Measurements from ENCODE around the gene HRCT1. TPM values are rescaled to one million over a fixed set of nuclear protein-coding genes. Genes with fewer than 3 reads are reported as not detected.

The HRCT1 gene
- total RNA-seq, 1 experiment from 2014 or later: not detected

DNA sequence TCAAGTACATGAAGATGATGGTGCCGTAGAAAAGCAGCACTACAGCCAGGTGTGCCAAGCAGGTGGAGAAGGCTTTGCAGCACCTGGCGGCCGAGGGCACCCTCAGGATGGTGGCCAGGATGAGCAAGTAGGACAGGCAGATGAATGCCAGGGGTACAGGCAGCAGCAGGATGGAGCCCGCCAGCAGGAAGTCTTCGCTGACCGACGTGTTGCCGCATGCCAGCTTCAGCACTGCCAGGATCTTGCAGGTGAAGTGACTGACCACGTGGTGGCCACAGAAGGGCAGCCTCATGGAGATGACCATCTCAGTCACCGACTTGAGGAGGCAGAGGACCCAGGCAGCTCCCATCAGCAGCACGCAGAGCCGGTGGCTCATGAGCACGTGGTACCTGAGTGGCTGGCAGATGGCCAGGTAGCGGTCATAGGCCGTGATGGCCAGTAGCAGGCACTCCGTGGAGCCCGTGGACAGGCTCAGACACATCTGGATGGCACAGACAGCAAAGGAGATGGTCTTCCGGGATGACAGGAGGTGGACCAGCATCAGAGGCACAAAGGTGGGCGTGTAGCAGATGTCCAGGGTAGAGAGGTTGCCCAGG is 36.3 kb upstream of the HRCT1 start:
- no peak overlapping the region for H2AK5ac ChIP-seq (ENCODE audit: insufficient read length, low read length)
- H3K4me2 ChIP-seq (ENCODE audit: insufficient read depth, insufficient read length, low read length): no peak overlapping the region
- no peak overlapping the region for H3T11ph ChIP-seq (ENCODE audit: low read length)
- H2BK12ac ChIP-seq (ENCODE audit: insufficient read length, low read depth, low read length): no peak overlapping the region
- H3K4me1 ChIP-seq (ENCODE audit: insufficient read depth, low read length): peaks cover 7% of the 10 kb centered on the region; the same call in 1 of the 2 replicates
- H3K27ac ChIP-seq (ENCODE audit: insufficient read length, low read depth, low read length): no peak overlapping the region
- no peak overlapping the region for H4K91ac ChIP-seq (ENCODE audit: insufficient read length, low read depth, low read length)
- no peak overlapping the region for H3K4ac ChIP-seq (ENCODE audit: low read depth, low read length)
- H2AFZ ChIP-seq (ENCODE audit: low read length): no peak overlapping the region
- H3K79me1 ChIP-seq (ENCODE audit: insufficient read depth, low read depth, low read length, poor library complexity, severe bottlenecking): no peaks in the 10 kb centered on the region
- H2BK120ac ChIP-seq (ENCODE audit: low read depth, low read length, poor library complexity, severe bottlenecking): no peak overlapping the region
- no peak overlapping the region for H3K4me3 Mint-ChIP-seq
- no peak overlapping the region; a peak in 1 of 7 replicates for H3K27ac Mint-ChIP-seq
- H4K8ac ChIP-seq (replicated peaks; ENCODE audit: insufficient read length, low read depth, low read length): no peak overlapping the region
- no peak overlapping the region for H3K56ac ChIP-seq (ENCODE audit: insufficient read length, low read depth, low read length)
- H2BK20ac ChIP-seq (ENCODE audit: low read depth, low read length, poor library complexity, severe bottlenecking): no peak overlapping the region
- H3K4me1 Mint-ChIP-seq: peaks cover 16% of the 10 kb centered on the region in 2 experiments
- H3K27me3 ChIP-seq (ENCODE audit: insufficient read depth, low read length): no peaks in the 10 kb centered on the region
- peaks cover 3% of the 10 kb centered on the region; the same call in 1 of the 2 replicates for H3K27me3 Mint-ChIP-seq (ENCODE audit: low read depth)
- no CpG with 5 or more reads among the region's 19 CpGs for WGBS (ENCODE audit: extremely low coverage, insufficient read length, low lambda C conversion rate)
- H3K9me3 Mint-ChIP-seq: no peaks in the 10 kb centered on the region
- H3K14ac ChIP-seq (ENCODE audit: insufficient read depth, low read length): no peak overlapping the region
- H3K18ac ChIP-seq (ENCODE audit: insufficient read length, low read depth, low read length): no peak overlapping the region
- H3K36me3 Mint-ChIP-seq (ENCODE audit: insufficient read depth in 1 of 3, low read depth in 3 of 3): peaks cover 0 to 3% (median 1%) of the 10 kb centered on the region in 3 experiments; a peak in 4 of 7 replicates
- no peak for DNase-seq
- no peak overlapping the region for H2BK15ac ChIP-seq (ENCODE audit: low read depth, low read length)
- H3K9ac ChIP-seq (ENCODE audit: extremely low read depth, insufficient read length, low read length): no peak overlapping the region
- no peak overlapping the region for H4K5ac ChIP-seq (ENCODE audit: insufficient read length, low read depth, low read length)
- H3K9me3 ChIP-seq (ENCODE audit: control insufficient read depth, low read depth, low read length): no peaks in the 10 kb centered on the region
- H3K23ac ChIP-seq (ENCODE audit: insufficient read length, low read depth, low read length): no peak overlapping the region
- H4K20me1 ChIP-seq (ENCODE audit: control insufficient read depth, insufficient read depth, insufficient read length): no peaks in the 10 kb centered on the region
- H3K79me2 ChIP-seq (ENCODE audit: insufficient read depth, low read length): no peaks in the 10 kb centered on the region
- no peaks in the 10 kb centered on the region for H3K23me2 ChIP-seq (ENCODE audit: insufficient read length, low read depth, low read length, poor library complexity, severe bottlenecking)
- no peak overlapping the region for H2BK5ac ChIP-seq (ENCODE audit: insufficient read length, low read length)
- TF ChIP-seq, protein P1, sequence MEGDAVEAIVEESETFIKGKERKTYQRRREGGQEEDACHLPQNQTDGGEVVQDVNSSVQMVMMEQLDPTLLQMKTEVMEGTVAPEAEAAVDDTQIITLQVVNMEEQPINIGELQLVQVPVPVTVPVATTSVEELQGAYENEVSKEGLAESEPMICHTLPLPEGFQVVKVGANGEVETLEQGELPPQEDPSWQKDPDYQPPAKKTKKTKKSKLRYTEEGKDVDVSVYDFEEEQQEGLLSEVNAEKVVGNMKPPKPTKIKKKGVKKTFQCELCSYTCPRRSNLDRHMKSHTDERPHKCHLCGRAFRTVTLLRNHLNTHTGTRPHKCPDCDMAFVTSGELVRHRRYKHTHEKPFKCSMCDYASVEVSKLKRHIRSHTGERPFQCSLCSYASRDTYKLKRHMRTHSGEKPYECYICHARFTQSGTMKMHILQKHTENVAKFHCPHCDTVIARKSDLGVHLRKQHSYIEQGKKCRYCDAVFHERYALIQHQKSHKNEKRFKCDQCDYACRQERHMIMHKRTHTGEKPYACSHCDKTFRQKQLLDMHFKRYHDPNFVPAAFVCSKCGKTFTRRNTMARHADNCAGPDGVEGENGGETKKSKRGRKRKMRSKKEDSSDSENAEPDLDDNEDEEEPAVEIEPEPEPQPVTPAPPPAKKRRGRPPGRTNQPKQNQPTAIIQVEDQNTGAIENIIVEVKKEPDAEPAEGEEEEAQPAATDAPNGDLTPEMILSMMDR (conservative IDR thresholded peaks at IDR 0.05): no peak

All from H9 (cell line).